Effector memory CD8-positive, alpha-beta T cell (primary cell): ENCODE measurements around the gene HNRNPAB.
A peak's percentile ranks its signal among the peaks of the same experiment; 100 is the strongest.
"Not testable (repeated sequence)": the region's sequence is repeated elsewhere in the genome, so short reads cannot be mapped to it uniquely, and the experiment has no call there.

Source experiments
- ATAC-seq: fragments of 150-1000 bp; cut with Tn5 transposase; replicated peaks from 2 replicates; pipeline ENCODE4 v1.10.0; 2021; ENCODE audit warnings: mild to moderate bottlenecking, moderate library complexity
- DNase-seq, 3 experiments: peaks; one replicate each; pipeline ENCODE4 v3.0.0; 2021
- H3K27ac Mint-ChIP-seq, 2 donors: one replicate each; pipeline ENCODE4 v1.8.0; 2022; ENCODE audit warnings: mild to moderate bottlenecking in 2 of 2, mixed read lengths in 2 of 2, moderate library complexity in 2 of 2
- H3K27me3 Mint-ChIP-seq, 2 donors: one replicate each; pipeline ENCODE4 v1.8.0; 2022; ENCODE audit warnings: mixed read lengths in 2 of 2
- H3K36me3 Mint-ChIP-seq: one replicate; pipeline ENCODE4 v1.8.0; 2022; ENCODE audit warnings: mild to moderate bottlenecking, moderate library complexity, mixed read lengths; ENCODE audit not compliant: insufficient read depth
- H3K4me1 Mint-ChIP-seq, 2 donors: one replicate each; pipeline ENCODE4 v1.8.0; 2022; ENCODE audit warnings: low read depth in 2 of 2, mixed read lengths in 2 of 2
- H3K4me3 Mint-ChIP-seq, 2 donors: one replicate each; pipeline ENCODE4 v1.8.0; 2022; ENCODE audit warnings: mild to moderate bottlenecking in 2 of 2, mixed read lengths in 2 of 2, moderate library complexity in 2 of 2
- H3K9me3 Mint-ChIP-seq, 2 donors: one replicate each; pipeline ENCODE4 v1.8.0; 2022; ENCODE audit warnings: mixed read lengths in 2 of 2

HNRNPAB gene

DNA sequence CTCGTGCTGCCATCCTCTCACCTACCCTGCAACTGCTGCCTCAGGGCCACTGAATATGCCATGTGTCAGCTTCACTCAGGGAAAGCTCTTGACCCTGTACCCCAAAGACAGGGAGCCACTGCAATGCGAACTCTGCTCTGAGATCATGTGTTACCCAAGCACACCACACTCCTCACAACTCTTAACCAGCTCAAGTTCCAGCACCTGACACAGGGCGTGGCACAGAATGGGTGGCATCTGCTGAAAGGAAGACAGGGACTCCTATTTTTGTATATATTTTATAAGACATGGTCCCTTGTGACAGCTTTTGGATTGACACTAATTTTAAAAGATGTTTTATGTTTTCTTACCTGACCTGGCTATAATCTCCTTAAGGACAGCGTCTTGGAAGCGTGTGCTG lies 17.5 kb downstream of the HNRNPAB start:
- Mint-ChIP-seq H3K27ac (peak overlapping the region; percentile 29 to 56), H3K36me3 (peaks cover 57% of the 10 kb centered on the region), H3K4me1 (peaks cover 18 to 22% of the 10 kb centered on the region in 2 donors), H3K9me3 (no peaks in the 10 kb centered on the region), H3K27me3 (no peaks in the 10 kb centered on the region), H3K4me3 (no peak overlapping the region)
- ATAC-seq (no peak), DNase-seq (no peak)

DNA sequence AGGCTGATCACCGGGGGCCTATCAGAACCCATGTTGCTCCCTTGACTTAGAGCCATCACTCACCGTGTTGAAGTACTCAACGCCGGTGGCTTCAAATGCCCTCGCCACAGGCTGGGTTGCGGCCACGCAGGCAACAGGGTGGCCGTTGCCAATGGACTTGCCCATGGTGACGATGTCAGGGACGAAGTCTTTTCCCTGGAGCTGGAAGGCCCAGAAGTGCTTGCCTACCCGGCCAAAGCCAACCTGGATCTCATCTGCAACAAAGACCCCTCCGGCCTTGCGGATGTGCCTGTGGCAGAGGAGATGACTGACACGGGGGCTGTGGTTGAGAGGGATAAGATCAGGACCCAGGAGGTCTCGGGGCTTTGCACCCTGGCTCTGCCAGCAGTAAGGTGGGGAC lies 18.0 kb downstream of the HNRNPAB start:
- no peaks in the 10 kb centered on the region for H3K27me3 Mint-ChIP-seq
- peak overlapping the region; percentile 29 to 56 for H3K27ac Mint-ChIP-seq
- H3K36me3 Mint-ChIP-seq, result peaks cover 53% of the 10 kb centered on the region
- H3K9me3 Mint-ChIP-seq, result no peaks in the 10 kb centered on the region
- ATAC-seq (no peak), DNase-seq (no peak)
- peaks cover 23 to 24% of the 10 kb centered on the region in 2 donors for H3K4me1 Mint-ChIP-seq
- no peak overlapping the region for H3K4me3 Mint-ChIP-seq

- peaks cover 54% of the 10 kb centered on the region for H3K36me3 Mint-ChIP-seq
- H3K27me3 Mint-ChIP-seq, result no peaks in the 10 kb centered on the region
- H3K4me1 Mint-ChIP-seq, result peaks cover 31 to 32% of the 10 kb centered on the region in 2 donors
- H3K9me3 Mint-ChIP-seq, result no peaks in the 10 kb centered on the region
- ATAC-seq (no peak), DNase-seq (no peak)
- peak overlapping the region; percentile 50 to 56 for H3K27ac Mint-ChIP-seq
- no peak overlapping the region for H3K4me3 Mint-ChIP-seq
Measured at GRCh38 chr5:178223196-178223773, 19.0 kb downstream of the HNRNPAB start.

DNA sequence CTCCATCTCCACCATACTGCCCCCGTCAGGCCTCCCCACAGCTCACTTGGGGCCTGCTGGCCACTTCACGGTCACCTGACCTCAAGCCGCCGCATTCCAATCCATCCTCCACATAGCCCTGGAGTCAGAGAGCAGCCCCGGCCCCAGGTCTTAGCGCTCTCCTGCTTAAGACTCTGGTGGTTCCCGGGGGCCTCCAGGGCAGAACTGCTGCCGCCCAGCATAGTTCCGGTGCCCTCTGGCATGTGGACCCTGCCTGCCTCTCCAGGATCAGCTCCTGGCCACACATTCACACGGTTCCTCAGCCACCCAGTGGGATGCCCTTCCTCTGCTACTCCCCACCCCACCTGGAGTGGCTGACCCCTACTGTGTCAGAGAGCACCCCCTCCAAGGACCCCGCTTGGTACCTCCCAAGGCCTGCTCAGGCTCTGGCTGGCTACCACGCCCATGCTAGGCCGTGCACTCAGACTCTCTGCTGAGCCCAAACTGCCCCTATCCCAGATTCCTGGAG lies 19.5 kb downstream of the HNRNPAB start:
- Mint-ChIP-seq H3K9me3 (no peaks in the 10 kb centered on the region), H3K4me1 (peaks cover 33 to 36% of the 10 kb centered on the region in 2 donors), H3K27me3 (no peaks in the 10 kb centered on the region), H3K27ac (peak overlapping the region in 1 of 2 donors; percentile 50), H3K36me3 (peaks cover 50% of the 10 kb centered on the region), H3K4me3 (no peak overlapping the region)
- ATAC-seq (no peak), DNase-seq (no peak)

- Mint-ChIP-seq H3K27ac (peak overlapping the region in 1 of 2 donors; percentile 76), H3K4me1 (peaks cover 36 to 40% of the 10 kb centered on the region in 2 donors), H3K27me3 (no peaks in the 10 kb centered on the region), H3K9me3 (no peaks in the 10 kb centered on the region), H3K36me3 (peaks cover 50% of the 10 kb centered on the region), H3K4me3 (no peak overlapping the region)
- no peak for DNase-seq
- ATAC-seq, result no peak
Measured at GRCh38 chr5:178224403-178224802, 20.1 kb downstream of the HNRNPAB start.

GRCh38 chr5:178225174-178225573 lies 20.8 kb downstream of the HNRNPAB start:
- Mint-ChIP-seq H3K27me3 (no peaks in the 10 kb centered on the region), H3K9me3 (no peaks in the 10 kb centered on the region), H3K27ac (peak overlapping the region in 1 of 2 donors; percentile 76), H3K4me3 (no peak overlapping the region), H3K36me3 (peaks cover 50% of the 10 kb centered on the region), H3K4me1 (peaks cover 43 to 47% of the 10 kb centered on the region in 2 donors)
- ATAC-seq, result no peak
- no peak for DNase-seq

GRCh38 chr5:178227138-178227659 lies 22.9 kb downstream of the HNRNPAB start:
- H3K4me1 Mint-ChIP-seq, result peaks cover 52 to 58% of the 10 kb centered on the region in 2 donors
- DNase-seq (no peak), ATAC-seq (no peak)
- H3K9me3 Mint-ChIP-seq, result no peaks in the 10 kb centered on the region
- no peaks in the 10 kb centered on the region for H3K27me3 Mint-ChIP-seq
- H3K27ac Mint-ChIP-seq, result peak overlapping the region; percentile 5 to 88
- H3K36me3 Mint-ChIP-seq, result peaks cover 50% of the 10 kb centered on the region
- H3K4me3 Mint-ChIP-seq, result peak overlapping the region in 1 of 2 donors; percentile 3

- ATAC-seq (no peak), DNase-seq (no peak)
- Mint-ChIP-seq H3K27me3 (no peaks in the 10 kb centered on the region), H3K27ac (peak overlapping the region; percentile 5 to 88), H3K36me3 (peaks cover 49% of the 10 kb centered on the region), H3K9me3 (no peaks in the 10 kb centered on the region), H3K4me1 (peaks cover 52 to 58% of the 10 kb centered on the region in 2 donors), H3K4me3 (no peak overlapping the region)
Measured at GRCh38 chr5:178227929-178228328, 23.6 kb downstream of the HNRNPAB start.

DNA sequence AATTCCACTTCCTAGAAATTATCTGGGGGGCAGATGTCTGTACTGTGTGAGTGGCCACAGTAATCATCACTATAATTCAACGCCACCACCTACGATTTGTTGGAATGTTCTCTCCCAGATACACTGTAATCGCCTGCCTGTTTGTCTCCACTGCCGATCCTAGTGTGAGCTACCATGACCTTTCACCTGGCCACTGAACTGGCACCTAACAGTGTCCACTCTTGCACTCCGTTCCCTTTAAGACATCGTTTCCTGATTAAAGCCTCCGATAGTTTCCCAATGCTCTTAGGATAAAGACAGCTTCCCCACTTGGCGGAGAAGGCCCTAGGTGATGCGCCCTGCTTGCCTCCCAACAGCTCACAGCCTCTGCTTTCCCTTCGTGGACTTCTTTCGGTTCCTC lies 24.3 kb downstream of the HNRNPAB start:
- Mint-ChIP-seq H3K4me1 (peaks cover 47 to 52% of the 10 kb centered on the region in 2 donors), H3K27ac (peak overlapping the region; percentile 74 to 88), H3K9me3 (no peaks in the 10 kb centered on the region), H3K36me3 (peaks cover 44% of the 10 kb centered on the region), H3K4me3 (no peak overlapping the region), H3K27me3 (no peaks in the 10 kb centered on the region)
- DNase-seq (no peak), ATAC-seq (no peak)

DNA sequence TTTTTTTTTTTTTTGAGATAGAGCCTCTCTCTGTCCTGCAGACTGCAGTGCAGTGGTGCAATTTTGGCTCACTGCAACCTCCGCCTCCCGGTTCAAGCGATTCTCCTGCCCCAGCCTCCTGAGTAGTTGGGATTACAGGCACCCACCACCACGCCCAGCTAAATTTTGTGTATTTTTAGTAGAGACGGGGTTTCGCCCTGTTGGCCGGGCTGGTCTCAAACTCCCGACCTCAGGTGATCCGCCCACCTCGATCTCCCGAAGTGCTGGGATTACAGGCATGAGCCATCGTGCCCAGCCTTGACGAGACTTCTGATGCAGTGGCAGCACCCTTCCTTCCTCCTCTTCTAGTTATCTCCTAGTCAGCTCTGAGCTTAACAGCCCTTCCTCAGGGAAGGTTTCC lies 24.8 kb downstream of the HNRNPAB start:
- peak overlapping the region; percentile 74 to 88 for H3K27ac Mint-ChIP-seq
- H3K9me3 Mint-ChIP-seq, ATAC-seq, H3K27me3 Mint-ChIP-seq, DNase-seq: not testable (repeated sequence)
- peaks cover 42 to 49% of the 10 kb centered on the region in 2 donors for H3K4me1 Mint-ChIP-seq
- H3K4me3 Mint-ChIP-seq, result peak overlapping the region; percentile 76 to 79
- H3K36me3 Mint-ChIP-seq, result peaks cover 40% of the 10 kb centered on the region

GRCh38 chr5:178229861-178230260 lies 25.5 kb downstream of the HNRNPAB start:
- peaks cover 34% of the 10 kb centered on the region for H3K36me3 Mint-ChIP-seq
- DNase-seq (no peak), ATAC-seq (no peak)
- peak overlapping the region; percentile 76 to 79 for H3K4me3 Mint-ChIP-seq
- no peaks in the 10 kb centered on the region for H3K9me3 Mint-ChIP-seq
- H3K27me3 Mint-ChIP-seq, result no peaks in the 10 kb centered on the region
- peaks cover 43 to 53% of the 10 kb centered on the region in 2 donors for H3K4me1 Mint-ChIP-seq
- peak overlapping the region; percentile 74 to 88 for H3K27ac Mint-ChIP-seq

DNA sequence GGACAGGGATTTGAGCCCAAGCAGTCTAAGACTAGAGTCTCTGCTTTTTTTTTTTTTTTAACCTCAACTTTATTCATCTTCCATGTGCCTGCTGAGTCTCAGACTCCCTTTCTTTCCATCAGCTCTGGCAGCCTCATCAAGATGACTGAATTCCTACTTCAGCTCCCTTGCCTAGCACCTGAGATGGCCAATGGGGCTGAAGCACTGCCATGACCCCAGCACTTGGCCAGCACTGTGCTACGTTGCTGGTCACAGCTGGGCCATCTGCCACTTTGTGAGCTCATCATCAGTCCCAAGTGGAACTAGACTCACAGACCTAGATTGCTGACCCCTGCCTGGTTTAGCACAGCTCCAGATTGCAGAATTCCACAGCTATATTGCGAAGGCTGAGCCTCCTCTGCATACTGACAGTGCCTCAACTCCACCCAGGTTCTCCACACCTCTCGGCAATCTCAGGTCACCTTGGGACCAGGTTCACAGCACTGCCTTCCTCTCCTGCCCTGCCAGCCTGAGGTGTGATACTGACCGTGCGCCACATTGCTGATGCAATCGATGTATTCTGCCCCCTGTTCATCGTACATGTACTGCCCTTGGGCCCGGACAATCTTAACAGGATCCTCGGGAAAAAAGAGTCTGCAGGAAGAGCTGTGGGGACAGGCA lies 26.7 kb downstream of the HNRNPAB start:
- peaks cover 40% of the 10 kb centered on the region for H3K36me3 Mint-ChIP-seq
- peak overlapping the region; percentile 76 to 79 for H3K4me3 Mint-ChIP-seq
- no peaks in the 10 kb centered on the region for H3K27me3 Mint-ChIP-seq
- peaks cover 48 to 57% of the 10 kb centered on the region in 2 donors for H3K4me1 Mint-ChIP-seq
- ATAC-seq (no peak), DNase-seq (no peak)
- H3K27ac Mint-ChIP-seq, result peak overlapping the region; percentile 74 to 85
- no peaks in the 10 kb centered on the region for H3K9me3 Mint-ChIP-seq

- Mint-ChIP-seq H3K4me1 (peaks cover 52 to 57% of the 10 kb centered on the region in 2 donors), H3K36me3 (peaks cover 40% of the 10 kb centered on the region), H3K4me3 (peak overlapping the region; percentile 76 to 79), H3K27me3 (no peaks in the 10 kb centered on the region), H3K27ac (peak overlapping the region; percentile 19 to 85), H3K9me3 (no peaks in the 10 kb centered on the region)
- ATAC-seq, result no peak
- DNase-seq, result no peak
Measured at GRCh38 chr5:178231539-178232123, 27.3 kb downstream of the HNRNPAB start.
